Sigmoid colon (tissue), 4 donors: ENCODE results near the gene JAZF1.

Experiments used
- EP300 ChIP-seq, 4 donors: sonication (generic); formaldehyde crosslinking; IDR thresholded peaks; one replicate each; pipeline ENCODE4 v1.6.1; 2017; ENCODE audit warnings: antibody characterized with exemption in 4 of 4
- POLR2A ChIP-seq, 2 donors: fragments of 450-650 bp; IDR thresholded peaks; one replicate each; pipeline ENCODE4 v1.6.1; 2016; ENCODE audit warnings: antibody characterized with exemption in 2 of 2, mild to moderate bottlenecking in 2 of 2, moderate library complexity in 2 of 2
- POLR2AphosphoS5 ChIP-seq, 4 donors: sonication (generic); formaldehyde crosslinking; IDR thresholded peaks; one replicate each; pipeline ENCODE4 v1.6.1; 2017; ENCODE audit warnings: antibody characterized with exemption in 4 of 4
- TF ChIP-seq, protein P1 (sequence below), 4 experiments: fragments of 450-650 bp in 3 of 4; fragments of 200-600 bp in 1 of 4; IDR thresholded peaks; one replicate each; pipeline ENCODE4 v1.5.1; 2016 to 2019; ENCODE audit warnings: antibody characterized with exemption in 4 of 4, mild to moderate bottlenecking in 3 of 4, moderate library complexity in 2 of 4

DNA sequence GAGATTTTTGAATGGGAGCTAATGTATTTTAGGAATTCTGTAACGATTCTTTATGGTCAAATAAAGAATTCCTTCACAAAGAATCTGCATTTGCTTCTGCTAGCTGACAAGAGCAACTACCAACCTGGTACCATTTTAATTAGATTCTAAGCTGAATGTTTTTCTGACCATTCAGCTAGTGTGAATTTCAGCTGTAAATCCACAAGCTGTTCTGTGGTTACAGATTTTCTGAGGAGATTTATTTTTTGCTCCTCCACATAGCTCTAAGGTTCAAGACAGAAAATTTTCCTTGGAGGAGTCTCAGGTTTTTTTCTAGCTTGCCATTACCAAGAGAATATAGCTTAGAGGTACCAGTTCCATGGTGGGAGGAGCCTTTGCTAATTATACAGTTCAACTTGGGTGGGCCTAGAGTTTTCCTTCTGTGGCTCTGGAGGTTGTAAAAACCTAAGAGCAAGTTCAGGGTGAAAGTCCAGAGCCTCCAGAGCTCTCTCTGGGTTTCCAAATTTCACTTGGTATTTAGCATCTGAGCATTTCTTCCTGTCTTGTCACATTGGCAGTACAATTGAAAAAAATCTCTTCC, 120.1 kb downstream of the JAZF1 start:
- TF ChIP-seq, protein P1, sequence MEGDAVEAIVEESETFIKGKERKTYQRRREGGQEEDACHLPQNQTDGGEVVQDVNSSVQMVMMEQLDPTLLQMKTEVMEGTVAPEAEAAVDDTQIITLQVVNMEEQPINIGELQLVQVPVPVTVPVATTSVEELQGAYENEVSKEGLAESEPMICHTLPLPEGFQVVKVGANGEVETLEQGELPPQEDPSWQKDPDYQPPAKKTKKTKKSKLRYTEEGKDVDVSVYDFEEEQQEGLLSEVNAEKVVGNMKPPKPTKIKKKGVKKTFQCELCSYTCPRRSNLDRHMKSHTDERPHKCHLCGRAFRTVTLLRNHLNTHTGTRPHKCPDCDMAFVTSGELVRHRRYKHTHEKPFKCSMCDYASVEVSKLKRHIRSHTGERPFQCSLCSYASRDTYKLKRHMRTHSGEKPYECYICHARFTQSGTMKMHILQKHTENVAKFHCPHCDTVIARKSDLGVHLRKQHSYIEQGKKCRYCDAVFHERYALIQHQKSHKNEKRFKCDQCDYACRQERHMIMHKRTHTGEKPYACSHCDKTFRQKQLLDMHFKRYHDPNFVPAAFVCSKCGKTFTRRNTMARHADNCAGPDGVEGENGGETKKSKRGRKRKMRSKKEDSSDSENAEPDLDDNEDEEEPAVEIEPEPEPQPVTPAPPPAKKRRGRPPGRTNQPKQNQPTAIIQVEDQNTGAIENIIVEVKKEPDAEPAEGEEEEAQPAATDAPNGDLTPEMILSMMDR (IDR thresholded peaks at IDR 0.05), result no peak
- no peak for TF ChIP-seq POLR2A (IDR thresholded peaks at IDR 0.05)
- TF ChIP-seq EP300 (IDR thresholded peaks at IDR 0.05), result no peak
- no peak for TF ChIP-seq POLR2AphosphoS5 (IDR thresholded peaks at IDR 0.05)
